Bronchial epithelial cell (primary cell): ENCODE results near the gene HARBI1. TPM values are rescaled to one million over a fixed set of nuclear protein-coding genes. Genes with fewer than 3 reads are reported as not detected.
A peak's percentile ranks its signal among the peaks of the same experiment; 100 is the strongest.

Source experiments
- DNase-seq: peaks from one replicate; pipeline ENCODE4 v3.0.0-alpha.2; 2010; ENCODE audit warnings: low read depth
- FAIRE-seq: peaks from 2 replicates; lab custom pipeline; 2011; peaks lifted over from hg19 to GRCh38; lab: Jason Lieb, UNC
- H3K27me3 ChIP-seq: 2 replicates; pipeline ENCODE4 v1.5.1; 2011; ENCODE audit warnings: low read length; ENCODE audit not compliant: control insufficient read depth, insufficient read depth
- H3K36me3 ChIP-seq: 2 replicates; pipeline ENCODE4 v1.5.1; 2011; ENCODE audit warnings: low read length; ENCODE audit not compliant: control insufficient read depth, insufficient read depth
- H3K4me3 ChIP-seq: 2 replicates; pipeline ENCODE4 v1.5.1; 2011; ENCODE audit warnings: mild to moderate bottlenecking, low read depth, low read length, control low read depth
- total RNA-seq: library from RNA; depleted of rRNA; stranded (reverse); fragments of >200 nt; gene quantifications from 2 replicates; pipeline ENCODE4 v1.2.1, GENCODE V29; 2014
- TF ChIP-seq, protein P1 (sequence below): IDR thresholded peaks from 2 replicates; pipeline ENCODE4 v1.5.1; 2011; ENCODE audit warnings: mild to moderate bottlenecking, moderate library complexity, low read length, control low read depth, inconsistent platforms; ENCODE audit not compliant: insufficient read depth, severe bottlenecking

Gene HARBI1
- total RNA-seq, 1 donor from 2014 or later = 8.4 TPM

DNA sequence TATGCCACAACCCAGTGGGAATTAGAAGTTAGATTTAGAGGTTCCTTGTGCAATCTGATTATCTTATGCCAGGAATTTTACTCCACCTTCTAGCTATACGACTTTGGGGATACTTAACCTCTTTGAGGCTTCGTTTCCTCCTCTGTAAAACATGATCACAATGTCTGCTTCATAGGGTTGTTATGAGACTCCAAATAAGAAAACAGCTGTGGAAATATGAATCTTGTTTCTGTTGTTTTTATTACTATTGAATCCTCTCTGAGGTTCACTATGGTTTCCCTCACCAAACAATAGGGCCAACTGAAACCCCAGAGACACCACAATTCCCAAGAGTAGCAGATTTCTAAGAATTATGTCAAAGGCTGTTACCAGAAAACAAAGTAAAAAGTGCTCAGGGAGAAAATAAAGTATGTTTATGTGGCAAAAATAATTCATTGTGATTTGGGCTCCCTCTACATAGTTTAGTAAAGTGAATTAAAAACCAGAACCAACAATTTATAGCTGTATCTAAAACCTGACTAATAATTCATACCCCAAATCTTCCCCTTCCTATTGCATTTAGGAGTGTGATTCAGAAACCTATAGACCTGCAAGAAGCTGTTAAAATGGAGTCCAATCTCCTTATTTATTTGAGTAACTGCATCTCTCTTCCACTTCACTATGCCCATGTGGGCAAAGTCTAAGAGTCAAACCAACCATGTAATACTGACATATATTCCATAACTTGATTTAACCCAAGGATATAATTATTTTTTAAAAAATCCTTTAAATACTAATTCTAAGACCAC, 61.6 kb downstream of the HARBI1 start:
- DNase-seq = no peak
- Histone ChIP-seq H3K36me3 (no peaks in the 10 kb centered on the region), H3K27me3 (no peaks in the 10 kb centered on the region), H3K4me3 (no peak overlapping the region)
- no peak for FAIRE-seq
- TF ChIP-seq, protein P1, sequence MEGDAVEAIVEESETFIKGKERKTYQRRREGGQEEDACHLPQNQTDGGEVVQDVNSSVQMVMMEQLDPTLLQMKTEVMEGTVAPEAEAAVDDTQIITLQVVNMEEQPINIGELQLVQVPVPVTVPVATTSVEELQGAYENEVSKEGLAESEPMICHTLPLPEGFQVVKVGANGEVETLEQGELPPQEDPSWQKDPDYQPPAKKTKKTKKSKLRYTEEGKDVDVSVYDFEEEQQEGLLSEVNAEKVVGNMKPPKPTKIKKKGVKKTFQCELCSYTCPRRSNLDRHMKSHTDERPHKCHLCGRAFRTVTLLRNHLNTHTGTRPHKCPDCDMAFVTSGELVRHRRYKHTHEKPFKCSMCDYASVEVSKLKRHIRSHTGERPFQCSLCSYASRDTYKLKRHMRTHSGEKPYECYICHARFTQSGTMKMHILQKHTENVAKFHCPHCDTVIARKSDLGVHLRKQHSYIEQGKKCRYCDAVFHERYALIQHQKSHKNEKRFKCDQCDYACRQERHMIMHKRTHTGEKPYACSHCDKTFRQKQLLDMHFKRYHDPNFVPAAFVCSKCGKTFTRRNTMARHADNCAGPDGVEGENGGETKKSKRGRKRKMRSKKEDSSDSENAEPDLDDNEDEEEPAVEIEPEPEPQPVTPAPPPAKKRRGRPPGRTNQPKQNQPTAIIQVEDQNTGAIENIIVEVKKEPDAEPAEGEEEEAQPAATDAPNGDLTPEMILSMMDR = no peak

DNA sequence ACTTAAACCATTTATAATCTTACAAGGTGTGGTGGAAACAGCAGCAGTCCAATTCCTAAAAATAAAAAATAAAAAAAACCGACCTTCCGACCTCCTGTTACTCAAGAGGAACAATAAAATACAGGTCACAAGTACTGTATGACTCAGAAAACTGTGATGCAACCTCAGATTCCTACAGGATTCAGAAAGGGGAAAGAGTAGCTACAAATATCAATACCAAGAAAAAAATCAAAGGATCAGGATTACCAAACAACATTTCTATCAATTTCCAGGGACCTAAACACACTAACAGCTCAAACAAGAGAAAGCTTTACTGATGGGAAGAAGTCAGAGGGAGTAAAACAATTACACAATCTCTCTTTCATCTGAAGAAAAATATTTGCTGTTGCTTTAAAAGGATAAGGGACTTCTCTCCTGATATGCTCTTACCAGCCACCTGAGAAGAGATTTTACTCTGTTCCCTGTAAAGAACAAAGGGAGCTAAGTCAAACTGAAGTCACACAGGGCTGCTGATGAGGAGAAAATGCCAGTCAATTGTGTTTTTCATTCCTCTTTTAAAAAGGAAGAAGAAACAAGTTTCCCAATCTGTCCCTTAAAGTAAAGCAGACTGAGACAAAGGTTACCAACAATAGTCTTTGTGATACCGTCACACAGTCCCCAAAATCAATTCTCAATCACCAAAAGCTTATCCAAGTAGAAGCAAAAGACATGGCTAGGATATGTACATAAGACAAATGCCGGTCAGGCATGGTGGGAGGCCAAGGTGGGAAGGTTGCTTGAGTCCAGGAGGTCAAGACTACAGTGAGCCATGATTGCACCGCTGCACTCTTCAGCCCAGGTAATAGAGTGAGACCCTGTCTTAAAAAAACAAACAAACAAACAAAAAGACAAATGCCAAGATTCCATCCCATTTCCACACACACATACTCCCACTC, 62.5 kb downstream of the HARBI1 start:
- Histone ChIP-seq H3K27me3 (no peaks in the 10 kb centered on the region), H3K36me3 (no peaks in the 10 kb centered on the region), H3K4me3 (no peak overlapping the region)
- FAIRE-seq (no peak), DNase-seq (peak; percentile 93)
- TF ChIP-seq, protein P1 = no peak

DNA sequence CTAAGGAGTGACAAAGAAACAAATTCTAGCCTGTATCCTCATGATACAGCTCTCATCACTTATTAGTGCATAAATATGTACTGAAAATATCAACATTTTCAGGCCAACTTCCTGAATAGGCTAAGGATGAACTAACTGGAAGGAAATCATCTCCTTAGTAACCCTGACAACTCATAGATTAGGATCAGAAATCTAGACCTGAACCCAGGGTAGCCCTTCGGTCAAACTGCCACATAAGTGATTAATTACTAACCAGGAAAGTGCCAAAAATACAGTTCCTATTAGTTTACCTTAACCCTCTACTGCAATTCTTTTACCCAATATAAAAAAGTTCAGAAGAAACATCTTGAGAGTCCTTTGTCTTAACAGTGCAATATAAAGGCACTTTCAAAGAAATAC, 63.2 kb downstream of the HARBI1 start:
- H3K27me3 ChIP-seq = no peaks in the 10 kb centered on the region
- DNase-seq = no peak
- no peak overlapping the region for H3K4me3 ChIP-seq
- TF ChIP-seq, protein P1 = no peak
- no peaks in the 10 kb centered on the region for H3K36me3 ChIP-seq
- FAIRE-seq = no peak

Other genes with a start within 250 kb of the HARBI1 start
- 10.2 and 11.6 TPM in 2 replicates for gene MDK, start 235.6 kb downstream of the HARBI1 start, total RNA-seq
- gene CHRM4, start 225.5 kb downstream of the HARBI1 start, total RNA-seq = not detected in 2 replicates
- gene AMBRA1, start 23.2 kb downstream of the HARBI1 start, total RNA-seq = 11.3 and 14.3 TPM in 2 replicates
- gene ATG13, start 326 bp upstream of the HARBI1 start, total RNA-seq = 36.9 and 63.5 TPM in 2 replicates
- gene ARHGAP1, start 83.4 kb upstream of the HARBI1 start, total RNA-seq = 15.5 and 19.6 TPM in 2 replicates
- gene ZNF408, start 83.8 kb upstream of the HARBI1 start, total RNA-seq = 7.6 and 8.2 TPM in 2 replicates
- 0.26 and 0.38 TPM in 2 replicates for gene F2, start 102.0 kb upstream of the HARBI1 start, total RNA-seq
- gene CKAP5, start 229.1 kb upstream of the HARBI1 start, total RNA-seq = 41.6 and 51.8 TPM in 2 replicates